HG02981 (cell line): Measurements from ENCODE around the gene EIF3L.

Experiments used
- ATAC-seq: cut with Tn5 transposase; IDR thresholded peaks from one replicate; pipeline ENCODE4 v1.9.1; 2021; ENCODE audit warnings: mild to moderate bottlenecking, moderate library complexity; ENCODE audit not compliant: unreplicated experiment

The EIF3L gene

GRCh38 chr22:37925767-37926166, 76.5 kb downstream of the EIF3L start:
- no peak for ATAC-seq

- no peak for ATAC-seq
These were observed 77.1 kb downstream of the EIF3L start for GRCh38 chr22:37926358-37926757.

GRCh38 chr22:37926771-37927636, 77.8 kb downstream of the EIF3L start:
- no peak for ATAC-seq

GRCh38 chr22:37927637-37927936, 78.4 kb downstream of the EIF3L start:
- ATAC-seq = no peak

- no peak for ATAC-seq
These were observed 80.2 kb downstream of the EIF3L start for GRCh38 chr22:37929390-37929789.

GRCh38 chr22:37930270-37930951, 81.2 kb downstream of the EIF3L start:
- no peak for ATAC-seq

- no peak for ATAC-seq
These were observed 81.8 kb downstream of the EIF3L start for GRCh38 chr22:37930952-37931440.

- no peak for ATAC-seq
These were observed 82.7 kb downstream of the EIF3L start for GRCh38 chr22:37931893-37932389.

GRCh38 chr22:37932401-37932800, 83.2 kb downstream of the EIF3L start:
- no peak for ATAC-seq

- no peak for ATAC-seq
These were observed 83.8 kb downstream of the EIF3L start for GRCh38 chr22:37932821-37933578.

- peak; percentile 90 for ATAC-seq
These were observed 84.6 kb downstream of the EIF3L start for GRCh38 chr22:37933711-37934376.
